GM19328 (cell line): ENCODE results near the gene CAMK2N2.

Experiments
- ATAC-seq: cut with Tn5 transposase; IDR thresholded peaks from one replicate; pipeline ENCODE4 v1.9.1; 2021; ENCODE audit warnings: mild to moderate bottlenecking, moderate library complexity; ENCODE audit not compliant: unreplicated experiment

Gene CAMK2N2

DNA sequence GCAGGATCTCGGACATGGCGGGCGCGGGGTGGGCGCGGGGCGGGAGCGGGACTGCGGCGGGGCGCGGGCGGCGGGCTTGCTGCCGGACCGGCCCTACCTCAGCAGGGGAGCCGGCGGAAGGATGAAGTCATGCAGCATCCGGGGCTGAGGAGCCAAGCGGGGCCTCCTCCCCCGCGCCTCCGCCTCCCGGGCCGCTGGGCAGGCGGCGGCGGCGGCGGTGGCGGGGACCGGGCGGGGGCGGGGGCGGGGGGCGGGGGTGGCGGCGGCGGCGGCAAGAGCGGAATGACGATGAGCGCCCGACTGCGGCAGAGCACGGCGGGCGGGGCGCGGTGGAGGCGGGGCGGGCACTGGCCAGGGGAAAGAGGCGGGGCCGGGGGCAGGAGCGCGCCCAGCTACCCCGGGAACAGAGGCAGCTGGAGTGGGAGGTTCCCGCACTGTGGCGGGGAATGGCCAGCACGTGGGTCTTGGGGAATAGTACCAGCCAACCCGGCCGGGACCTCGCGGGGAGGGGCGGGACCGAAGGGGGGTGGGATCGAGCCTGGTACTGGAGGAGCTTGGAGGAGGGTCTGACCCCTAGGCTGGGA, at the start of gene CAMK2N2:
Gene CAMK2N2, minus strand, starts transcription at position 284 of the 584 bp plus-strand sequence. Its CDS starts 268 bp downstream, at position 16.
- no peak for ATAC-seq

GRCh38 chr3:184308744-184309143, 47.4 kb upstream of the CAMK2N2 start:
- no peak for ATAC-seq

DNA sequence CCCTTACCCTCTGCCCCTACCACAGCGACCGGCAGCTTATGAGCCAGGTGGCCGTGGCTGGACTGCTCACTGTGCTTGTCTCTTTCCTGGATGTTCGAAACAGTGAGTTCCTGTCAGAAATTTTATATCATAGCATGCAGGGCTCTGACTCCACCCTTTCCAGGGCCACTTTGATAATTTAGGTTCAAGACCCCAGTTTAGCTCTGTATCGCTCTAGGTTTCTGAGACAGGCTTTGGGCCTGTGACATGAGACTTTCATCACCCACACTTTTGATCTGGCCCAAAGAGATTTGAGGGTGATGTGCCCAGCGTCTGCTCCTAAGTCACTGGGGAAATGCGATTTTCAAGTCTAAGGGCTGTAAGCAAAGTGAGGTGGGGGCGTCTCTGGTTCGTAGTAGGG, 46.6 kb upstream of the CAMK2N2 start:
- no peak for ATAC-seq

GRCh38 chr3:184306341-184306972, 45.1 kb upstream of the CAMK2N2 start:
- ATAC-seq: no peak

DNA sequence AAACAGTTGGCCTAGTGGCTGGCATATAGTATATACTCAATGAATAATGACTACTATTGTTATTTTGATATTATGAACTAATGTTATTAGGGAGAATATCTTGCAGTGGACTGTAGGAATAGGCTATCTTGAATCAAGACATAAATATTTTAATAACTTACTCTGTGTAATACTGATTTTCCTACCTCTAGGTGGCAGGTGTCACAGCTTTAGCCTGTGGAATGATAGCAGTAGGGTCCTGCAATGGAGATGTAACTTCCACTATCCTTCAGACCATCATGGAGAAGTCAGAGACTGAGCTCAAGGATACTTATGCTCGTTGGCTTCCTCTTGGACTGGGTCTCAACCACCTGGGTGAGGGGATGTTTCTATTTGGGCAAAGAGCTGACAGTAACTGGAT, 44.2 kb upstream of the CAMK2N2 start:
- no peak for ATAC-seq

DNA sequence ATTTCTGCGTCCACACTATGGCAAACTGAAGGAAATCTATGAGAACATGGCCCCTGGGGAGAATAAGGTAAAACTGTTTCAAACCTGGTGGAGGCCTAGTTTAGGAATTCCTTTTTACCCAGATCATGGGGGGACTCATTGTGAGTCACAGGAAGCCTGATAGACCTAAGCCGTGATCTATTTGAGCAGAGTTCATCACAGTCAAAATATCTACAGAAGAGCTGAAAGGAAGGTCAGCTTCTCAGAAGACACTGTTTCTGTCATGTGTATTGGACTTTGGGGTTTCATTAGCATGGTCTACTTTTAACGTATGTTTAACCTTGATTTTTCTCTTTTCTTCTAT, 39.0 kb upstream of the CAMK2N2 start:
- ATAC-seq: no peak

DNA sequence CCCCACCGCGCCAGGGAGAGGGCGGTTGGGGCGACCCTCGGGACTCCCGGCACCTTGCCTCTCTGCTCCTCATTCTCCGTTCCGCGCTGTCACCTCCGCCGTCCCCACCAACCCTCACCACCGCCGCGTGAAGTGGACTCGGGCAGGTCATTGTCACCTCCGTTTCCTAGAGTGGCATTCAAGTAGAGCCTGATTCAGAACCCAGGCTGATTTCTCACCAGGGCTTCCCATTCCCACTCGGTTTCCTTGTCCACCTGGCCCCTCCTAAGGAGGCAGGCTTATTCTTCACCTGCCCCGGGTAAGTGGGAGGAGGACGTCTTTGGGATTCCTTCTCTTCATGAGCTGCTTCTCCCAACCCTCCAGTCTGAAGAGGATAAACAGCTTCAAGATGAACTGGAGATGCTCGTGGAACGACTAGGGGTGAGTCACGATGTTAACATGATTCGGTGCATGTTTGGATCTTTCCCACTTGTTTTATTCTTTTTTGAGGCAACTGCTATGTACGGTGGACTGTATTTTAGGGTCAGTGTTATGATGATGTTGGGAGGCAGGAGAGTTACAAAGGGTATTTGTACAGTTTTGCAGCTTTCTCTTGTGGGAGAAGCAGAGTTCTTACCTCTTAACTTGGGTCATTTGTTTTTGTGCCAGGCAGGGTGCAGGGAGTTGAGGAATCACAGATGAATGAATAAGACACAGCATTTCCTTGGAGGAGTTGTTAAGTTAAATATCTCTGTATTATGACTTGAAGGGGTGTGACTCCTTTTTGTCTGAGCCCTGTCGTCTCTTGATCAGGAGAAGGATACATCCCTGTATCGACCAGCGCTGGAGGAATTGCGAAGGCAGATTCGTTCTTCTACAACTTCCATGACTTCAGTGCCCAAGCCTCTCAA, 38.4 kb upstream of the CAMK2N2 start:
- no peak for ATAC-seq

- peak; percentile 93 for ATAC-seq
Measured at GRCh38 chr3:184298759-184299487, 37.6 kb upstream of the CAMK2N2 start, which contains the start of gene PSMD2. Gene PSMD2 (plus strand): TSS chr3:184299241. CDS start chr3:184299267, 26 bp downstream.

- ATAC-seq: no peak
Measured at GRCh38 chr3:184296616-184297015, 35.3 kb upstream of the CAMK2N2 start.

DNA sequence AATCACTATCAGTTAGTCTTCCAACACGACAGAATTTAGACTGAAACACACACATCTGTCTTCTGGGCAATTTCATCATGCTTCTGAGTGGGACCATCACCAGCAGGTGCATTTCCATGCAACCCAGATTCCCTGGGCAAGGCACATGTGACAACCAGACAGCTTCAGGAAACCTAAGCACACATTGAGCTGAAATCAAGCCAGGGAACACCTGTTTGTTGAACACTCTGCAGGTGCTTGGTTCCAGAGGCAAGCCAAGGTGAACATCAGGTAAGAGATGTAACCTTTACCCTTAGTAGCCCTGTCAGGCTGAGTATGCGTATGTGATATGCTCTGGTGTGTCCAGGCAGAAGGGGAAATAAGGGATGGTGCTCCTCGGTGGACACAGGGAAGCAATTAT, 34.4 kb upstream of the CAMK2N2 start:
- ATAC-seq: no peak

DNA sequence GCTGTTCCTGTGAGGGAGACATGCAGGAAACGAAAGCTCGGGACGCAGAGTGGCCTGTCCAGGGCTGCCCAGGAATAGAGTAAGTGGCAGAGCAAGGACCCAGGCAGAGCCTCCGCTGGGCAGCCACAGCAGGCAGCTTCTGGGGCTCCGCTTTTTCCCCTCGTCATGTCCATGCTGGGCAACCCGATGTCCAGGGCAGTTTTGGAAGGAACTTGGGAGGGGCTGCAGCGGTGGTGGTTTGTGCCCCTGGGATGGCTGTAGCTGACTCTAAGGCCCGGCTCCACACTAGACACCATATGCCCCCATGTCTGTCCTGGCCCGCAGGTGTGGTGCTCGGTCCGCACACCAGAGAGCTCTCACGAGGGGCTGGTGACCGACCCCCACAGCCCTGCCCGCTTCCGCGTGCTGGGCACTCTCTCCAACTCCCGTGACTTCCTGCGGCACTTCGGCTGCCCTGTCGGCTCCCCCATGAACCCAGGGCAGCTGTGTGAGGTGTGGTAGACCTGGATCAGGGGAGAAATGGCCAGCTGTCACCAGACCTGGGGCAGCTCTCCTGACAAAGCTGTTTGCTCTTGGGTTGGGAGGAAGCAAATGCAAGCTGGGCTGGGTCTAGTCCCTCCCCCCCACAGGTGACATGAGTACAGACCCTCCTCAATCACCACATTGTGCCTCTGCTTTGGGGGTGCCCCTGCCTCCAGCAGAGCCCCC, 30.5 kb upstream of the CAMK2N2 start:
- no peak for ATAC-seq

DNA sequence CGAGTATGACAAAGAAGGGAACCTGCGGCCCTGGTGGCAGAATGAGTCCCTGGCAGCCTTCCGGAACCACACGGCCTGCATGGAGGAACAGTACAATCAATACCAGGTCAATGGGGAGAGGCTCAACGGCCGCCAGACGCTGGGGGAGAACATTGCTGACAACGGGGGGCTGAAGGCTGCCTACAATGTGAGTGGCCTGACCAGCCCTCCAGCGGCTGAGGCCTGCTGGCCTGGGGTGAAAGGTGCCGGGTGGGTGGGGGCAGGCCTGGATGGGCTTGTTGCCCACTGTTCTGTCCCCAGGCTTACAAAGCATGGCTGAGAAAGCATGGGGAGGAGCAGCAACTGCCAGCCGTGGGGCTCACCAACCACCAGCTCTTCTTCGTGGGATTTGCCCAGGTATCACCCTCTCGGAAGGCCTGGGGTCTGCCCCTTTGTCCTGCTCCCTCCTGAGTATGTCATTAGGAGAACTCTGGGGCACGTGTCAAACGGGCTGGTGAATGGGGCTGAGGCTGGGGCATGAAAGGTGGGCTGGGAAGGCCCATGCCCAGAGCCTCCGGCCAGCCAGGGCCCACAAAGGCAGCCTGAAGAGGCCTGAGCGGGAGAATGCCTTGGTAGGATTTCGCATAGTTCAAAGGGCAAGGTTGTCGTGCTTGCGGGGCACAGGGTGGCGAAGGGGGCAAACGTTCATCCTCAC, 29.8 kb upstream of the CAMK2N2 start:
- ATAC-seq: no peak

- ATAC-seq: no peak
Measured at GRCh38 chr3:184290331-184290730, 29.0 kb upstream of the CAMK2N2 start.

GRCh38 chr3:184289426-184289938, 28.1 kb upstream of the CAMK2N2 start:
- ATAC-seq: no peak

DNA sequence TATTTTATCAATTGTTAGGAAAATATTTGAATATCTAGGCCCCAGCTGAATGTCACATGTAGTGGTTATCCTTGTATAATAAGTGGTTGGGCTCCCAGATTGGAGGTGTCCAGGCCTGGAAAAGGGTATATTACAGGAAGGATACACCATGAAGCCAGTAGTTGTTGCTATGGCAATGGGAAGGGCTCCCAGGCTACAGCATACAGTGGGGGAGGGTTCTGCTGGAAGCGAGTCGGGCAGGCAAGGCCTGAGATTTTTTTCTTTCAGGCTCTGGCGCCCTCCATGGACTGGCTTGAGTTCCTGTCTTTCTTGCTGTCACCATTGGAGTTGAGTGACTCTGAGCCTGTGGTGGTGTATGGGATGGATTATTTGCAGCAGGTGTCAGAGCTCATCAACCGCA, 23.3 kb upstream of the CAMK2N2 start:
- no peak for ATAC-seq

DNA sequence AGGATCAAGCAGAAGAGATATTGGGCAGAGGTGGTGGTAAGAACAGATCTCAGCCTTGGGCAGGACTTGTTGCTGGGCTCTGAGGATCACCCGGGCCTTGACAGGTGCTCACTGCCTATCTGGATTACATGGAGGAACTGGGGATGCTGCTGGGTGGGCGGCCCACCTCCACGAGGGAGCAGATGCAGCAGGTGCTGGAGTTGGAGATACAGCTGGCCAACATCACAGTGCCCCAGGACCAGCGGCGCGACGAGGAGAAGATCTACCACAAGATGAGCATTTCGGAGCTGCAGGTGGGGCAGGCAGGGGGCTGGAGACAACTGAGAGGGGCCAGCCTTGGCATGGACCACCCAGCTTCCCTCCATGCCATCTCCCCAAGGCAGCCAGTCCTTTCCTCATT, 22.3 kb upstream of the CAMK2N2 start:
- ATAC-seq: no peak

- ATAC-seq: no peak
Measured at GRCh38 chr3:184282941-184283340, 21.6 kb upstream of the CAMK2N2 start.

DNA sequence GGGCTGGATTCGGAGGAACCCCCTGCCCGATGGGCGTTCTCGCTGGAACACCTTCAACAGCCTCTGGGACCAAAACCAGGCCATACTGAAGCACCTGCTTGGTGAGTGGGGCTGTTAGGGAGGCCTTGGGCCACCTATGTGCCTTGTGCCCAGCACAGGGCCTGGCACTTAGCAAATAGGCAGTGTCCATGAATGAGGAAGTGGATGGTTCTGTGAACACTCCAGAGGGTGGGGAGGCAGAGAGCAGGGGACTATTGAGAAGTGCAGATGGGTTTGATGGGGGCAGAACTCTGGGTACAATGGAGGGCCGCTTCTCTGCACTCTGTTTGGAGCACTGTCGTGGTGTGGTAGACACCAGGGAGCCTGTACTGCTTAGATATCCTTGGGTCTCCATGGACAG, 16.0 kb upstream of the CAMK2N2 start:
- ATAC-seq: no peak

- ATAC-seq: no peak
Measured at GRCh38 chr3:184275961-184276910, 14.9 kb upstream of the CAMK2N2 start, which contains the start of gene ECE2. Gene ECE2 (plus strand): TSS chr3:184276022. CDS start chr3:184276154, 132 bp downstream.
